Middle frontal gyrus (tissue), 1 donor: ENCODE measurements around the gene COL2A1.
"Not testable (repeated sequence)": the region's sequence is repeated elsewhere in the genome, so short reads cannot be mapped to it uniquely, and the experiment has no call there.

Experiments
- DNase-seq: peaks from one replicate; pipeline ENCODE4 v3.0.0-alpha.2; 2015; ENCODE audit warnings: low spot score; ENCODE audit errors: extremely low spot score

COL2A1 gene

DNA sequence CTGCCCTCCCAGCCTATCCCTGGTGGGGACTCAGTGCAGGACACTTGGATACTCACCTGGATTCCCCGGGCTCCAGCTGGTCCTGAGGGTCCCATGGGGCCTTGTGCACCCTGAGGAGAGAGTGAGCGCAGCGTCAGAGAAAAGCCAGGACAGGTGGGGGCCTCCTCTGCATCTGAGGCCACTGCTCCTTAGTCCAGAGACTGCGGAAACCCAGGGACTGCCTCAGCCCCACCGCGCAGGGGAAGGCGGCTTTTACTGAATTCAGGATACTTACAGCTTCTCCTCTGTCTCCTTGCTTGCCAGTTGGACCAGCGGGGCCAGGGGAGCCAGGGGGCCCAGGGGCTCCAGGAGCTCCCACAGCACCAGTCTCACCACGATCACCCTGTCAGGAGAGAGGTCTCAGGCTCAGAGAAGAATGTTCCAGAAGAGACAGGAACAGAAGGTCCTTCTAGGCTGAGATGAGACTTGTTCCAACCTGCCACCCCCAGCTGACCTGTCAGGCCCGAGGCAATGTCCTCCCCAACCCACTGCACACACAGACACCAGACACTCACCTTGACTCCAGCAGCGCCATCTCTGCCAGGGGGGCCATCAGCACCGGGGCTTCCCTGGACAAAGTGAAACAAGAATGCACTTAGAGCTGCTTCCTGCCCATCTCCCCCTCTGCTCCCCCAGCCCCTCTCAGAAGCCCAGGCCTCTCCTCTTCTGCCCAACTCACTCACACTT is 27.1 kb downstream of the COL2A1 start:
- DNase-seq: no peak

DNA sequence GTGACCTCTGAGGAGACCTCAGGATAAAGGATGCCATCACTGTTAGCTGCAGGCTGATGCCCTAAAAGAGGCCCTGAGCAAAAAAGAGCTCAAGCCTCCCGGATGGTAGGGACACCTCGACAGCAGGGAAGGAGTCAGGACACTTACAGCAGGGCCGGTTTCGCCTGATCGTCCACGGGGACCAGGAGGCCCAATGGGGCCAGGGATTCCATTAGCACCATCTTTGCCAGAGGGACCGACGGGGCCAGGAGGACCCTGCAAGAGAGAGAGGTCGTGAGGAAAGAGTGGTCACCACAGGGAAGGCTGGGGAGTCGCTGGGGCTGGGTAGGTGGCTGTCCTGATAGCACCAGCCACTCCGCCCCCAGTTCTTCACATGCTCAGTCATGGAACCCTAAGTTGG is 28.5 kb downstream of the COL2A1 start:
- DNase-seq: no peak

DNA sequence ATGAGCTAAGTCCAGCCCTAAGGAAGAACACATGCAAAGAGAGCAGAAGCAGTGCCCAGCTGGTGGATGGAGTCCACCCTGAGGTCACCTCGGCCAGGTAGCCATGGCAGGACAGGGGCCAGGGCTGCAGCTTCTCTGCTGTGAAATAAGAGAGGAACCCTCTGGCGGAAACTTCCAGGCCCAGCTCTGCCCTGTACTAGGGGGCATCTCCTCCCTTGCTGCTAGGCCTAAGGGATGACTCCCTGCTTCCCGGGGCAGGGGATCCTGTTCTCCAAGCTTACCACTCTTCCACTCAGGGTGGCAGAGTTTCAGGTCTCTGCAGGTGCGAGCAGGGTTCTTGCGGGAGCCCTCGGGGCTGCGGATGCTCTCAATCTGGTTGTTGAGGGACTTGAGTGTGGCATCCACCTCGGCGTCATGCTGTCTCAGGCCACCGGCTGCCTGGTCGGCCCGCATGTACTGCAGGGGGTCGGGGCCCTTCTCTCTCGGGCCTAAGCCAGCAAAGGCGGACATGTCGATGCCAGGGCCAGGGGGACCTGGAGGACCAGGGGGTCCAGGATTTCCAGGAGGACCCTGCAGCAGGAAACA is 29.1 kb downstream of the COL2A1 start:
- DNase-seq: no peak

DNA sequence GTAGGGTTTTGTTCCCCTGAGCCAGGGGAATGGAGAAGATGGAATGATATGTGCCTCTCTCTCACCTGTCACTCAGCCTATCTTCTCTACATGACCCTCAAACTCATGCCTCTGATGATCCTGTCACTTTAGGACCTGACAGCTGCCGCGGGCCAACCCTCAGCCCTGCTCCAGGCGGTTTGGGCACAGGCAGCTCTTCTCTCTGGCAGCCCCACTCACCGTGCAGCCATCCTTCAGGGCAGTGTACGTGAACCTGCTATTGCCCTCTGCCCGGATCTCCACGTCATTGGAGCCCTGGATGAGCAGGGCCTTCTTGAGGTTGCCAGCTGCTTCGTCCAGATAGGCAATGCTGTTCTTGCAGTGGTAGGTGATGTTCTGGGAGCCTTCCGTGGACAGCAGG is 30.4 kb downstream of the COL2A1 start:
- DNase-seq: no peak

DNA sequence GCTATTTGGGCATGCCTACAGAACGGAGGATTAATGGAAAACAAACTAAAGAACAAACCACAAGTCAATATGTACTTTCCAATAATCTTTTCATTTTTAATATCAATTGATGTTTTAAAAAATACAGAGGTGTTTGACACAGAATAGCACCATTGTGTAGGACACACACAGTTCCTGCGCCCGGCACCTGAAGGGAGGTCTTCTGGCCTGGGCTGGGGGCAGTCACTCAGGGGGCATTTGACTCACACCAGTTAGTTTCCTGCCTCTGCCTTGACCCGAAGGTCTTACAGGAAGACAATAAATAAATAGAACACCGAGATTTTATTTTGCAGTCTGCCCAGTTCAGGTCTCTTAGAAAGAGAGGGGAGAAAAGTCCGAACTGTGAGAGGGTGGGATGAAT is 31.4 kb downstream of the COL2A1 start:
- no peak for DNase-seq

DNA sequence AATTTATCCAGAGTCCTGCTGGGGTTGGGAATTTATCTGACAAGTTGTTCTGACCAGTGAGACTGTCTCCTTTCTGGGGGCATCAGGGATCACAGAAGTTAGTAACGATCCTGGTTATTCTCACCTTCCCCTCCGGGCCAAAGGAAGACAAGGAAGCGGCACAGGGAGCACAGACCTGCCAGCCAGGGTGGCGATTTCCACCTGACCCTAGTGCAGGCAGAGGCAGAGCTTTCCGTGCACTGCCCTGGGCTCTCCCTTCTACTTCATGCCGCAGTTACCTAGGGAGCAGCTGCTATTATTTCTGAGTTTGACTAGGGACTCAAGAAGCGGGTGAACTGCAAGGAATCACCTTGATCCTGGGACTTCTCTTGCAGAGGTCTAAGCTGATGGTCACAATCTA is 33.4 kb downstream of the COL2A1 start:
- DNase-seq: no peak

DNA sequence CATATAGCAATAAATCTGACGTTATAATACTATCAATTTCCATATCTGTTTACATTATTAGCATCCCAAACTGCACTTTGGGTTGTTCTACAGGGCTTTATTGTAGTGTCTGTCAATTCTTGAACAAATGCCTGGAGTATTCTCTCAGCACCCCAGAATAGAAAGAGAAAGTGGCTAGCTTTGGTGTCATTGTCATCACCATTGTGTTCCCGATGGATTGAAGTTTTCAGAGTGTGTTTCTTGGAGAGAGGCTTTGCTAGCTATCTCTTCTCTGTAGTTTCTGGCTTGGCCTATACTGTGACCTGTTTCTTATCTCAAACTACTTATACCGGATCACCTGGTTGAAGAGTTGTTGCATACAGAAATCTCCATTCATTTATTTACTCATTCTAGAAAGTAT is 34.4 kb downstream of the COL2A1 start:
- no peak for DNase-seq

DNA sequence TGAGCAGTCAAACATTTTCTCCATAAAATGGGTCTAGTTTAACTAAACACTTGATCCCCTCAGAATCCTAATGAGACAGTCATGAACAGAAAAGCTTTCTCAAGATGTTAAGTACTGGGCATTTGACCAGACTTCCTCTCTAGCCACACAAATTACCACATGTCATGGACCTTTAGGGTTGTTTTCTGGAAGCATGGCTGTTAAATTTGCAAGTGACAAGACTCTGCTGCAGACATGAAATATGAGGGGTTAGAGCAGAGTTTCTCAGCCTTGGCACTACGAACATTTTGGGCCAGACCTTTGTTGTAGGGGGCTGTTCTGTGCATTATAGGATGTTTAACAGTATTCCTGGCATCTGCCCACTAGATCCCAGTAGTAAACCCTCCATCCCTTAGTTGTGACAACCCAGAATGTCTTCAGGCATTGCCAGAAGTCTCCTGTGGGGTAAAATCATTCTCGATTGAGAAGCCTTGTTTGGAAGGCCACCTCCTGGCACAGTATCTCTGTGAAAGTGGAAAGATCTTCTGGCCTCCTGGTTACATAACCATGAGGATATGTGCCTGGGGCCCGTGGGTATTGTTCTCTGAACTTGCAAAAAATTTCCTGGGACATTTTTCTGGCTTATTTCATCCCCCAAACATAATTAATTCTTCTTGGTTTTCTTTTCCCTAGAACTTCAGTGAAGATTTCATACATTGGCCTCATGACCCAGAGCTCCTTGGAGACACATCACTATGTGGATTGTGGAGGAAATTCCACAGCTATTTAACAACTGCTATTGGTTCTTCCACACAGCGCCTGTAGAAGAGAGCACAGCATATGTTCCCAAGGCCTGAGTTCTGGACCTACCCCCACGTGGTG is 36.6 kb downstream of the COL2A1 start:
- DNase-seq: no peak

DNA sequence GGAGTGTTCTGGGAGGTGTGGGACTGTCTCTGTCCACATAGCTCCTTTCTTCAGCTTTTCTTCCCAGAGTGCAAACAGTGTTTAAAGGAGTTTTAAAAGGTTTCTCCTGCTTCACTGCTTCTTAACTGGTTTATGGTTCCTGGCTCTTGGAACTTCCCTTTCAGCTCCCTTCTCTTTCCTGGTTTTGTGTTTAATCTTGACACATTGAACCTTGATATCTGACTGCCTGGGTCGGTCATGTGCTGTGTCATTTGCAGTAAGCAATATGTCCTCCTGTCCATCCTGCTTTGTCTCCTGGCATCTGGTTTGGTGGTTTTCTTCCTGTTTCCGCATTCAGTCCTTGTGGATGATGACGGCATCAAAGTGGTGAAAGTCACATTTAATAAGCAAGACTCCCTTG is 38.7 kb downstream of the COL2A1 start:
- DNase-seq: no peak

DNA sequence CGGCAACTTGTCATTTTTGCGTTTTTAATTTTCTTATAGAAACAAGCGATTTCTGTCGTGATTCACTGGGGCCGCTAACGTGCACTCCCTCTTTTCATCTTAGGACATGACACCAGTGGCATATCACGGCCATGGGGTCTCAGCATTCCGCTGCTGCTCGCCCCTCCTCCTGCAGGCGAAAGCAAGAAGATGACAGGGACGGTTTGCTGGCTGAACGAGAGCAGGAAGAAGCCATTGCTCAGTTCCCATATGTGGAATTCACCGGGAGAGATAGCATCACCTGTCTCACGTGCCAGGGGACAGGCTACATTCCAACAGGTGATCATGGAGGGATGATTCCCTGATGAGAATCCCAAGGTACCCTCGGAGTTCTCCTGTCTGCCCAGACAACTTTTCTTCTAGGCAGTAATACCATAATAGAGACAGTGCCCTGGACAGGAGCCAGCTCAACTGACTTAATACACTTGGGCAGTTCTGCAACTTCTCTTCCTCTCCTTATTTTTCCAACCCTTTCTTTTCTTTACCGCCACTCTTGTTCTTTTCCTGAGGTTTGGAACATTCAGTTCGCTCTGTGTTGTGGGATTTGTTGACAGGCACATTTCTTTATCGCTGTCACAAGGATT is 40.1 kb downstream of the COL2A1 start:
- DNase-seq: no peak

DNA sequence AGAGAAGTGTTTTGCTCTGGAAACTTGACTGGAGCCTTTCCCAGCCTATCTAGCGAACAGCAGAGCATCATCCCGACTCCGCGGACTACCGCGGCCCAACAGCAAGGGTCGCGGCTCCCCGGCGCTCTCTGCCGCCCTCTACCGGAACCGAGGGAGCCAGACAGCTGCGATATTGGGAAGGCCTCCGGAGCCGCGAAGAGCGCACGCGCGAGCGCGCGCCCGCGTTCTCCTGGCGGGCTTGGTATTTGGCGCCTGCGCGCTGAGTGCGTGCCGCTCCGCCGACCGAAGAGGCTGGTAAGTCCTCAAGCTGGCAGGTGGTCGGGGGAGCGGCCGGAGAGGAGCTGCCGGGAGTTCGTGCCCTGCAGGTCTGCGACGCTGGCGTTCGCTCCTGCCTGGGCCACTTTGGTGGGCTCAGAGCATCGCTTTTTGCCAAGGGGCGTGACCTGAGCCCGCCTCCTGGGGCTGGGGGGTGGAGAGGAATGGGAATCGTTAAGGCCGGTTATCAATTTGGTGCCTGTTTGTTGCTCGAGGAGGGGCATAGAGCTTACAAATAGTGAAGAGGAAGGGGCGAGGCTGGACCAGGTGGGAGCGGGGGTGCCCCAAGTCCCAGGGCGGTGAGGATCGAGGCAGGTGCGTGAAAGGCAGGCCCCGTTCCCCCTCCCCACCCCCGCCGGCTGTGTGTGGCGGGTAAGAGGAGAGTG is 40.8 kb downstream of the COL2A1 start, which contains the start of gene TMEM106C:
Gene TMEM106C, plus strand, starts transcription at position 257 of the 701 bp plus-strand sequence. CDS start 641 bp downstream, outside the sequence.
- peak; percentile 88 for DNase-seq

DNA sequence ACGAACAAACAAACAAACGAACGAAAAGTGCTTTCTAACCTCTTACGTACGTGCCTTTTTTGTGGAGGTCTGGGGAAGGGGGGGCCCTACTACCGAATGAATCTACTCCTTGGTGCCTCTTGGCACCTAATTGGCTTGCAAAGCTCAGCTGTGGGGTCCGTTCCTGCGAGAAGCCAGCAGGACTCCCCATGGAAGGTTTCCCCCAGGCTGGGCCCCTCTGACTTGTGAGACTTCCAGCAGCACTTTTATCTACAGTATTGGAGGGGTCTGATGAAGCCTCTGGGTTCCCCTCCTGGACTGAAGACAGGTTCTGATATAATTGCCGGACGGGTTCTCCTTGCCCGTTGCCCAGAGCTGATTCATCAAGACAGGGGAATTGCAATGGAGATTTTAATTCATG is 42.1 kb downstream of the COL2A1 start:
- DNase-seq: no peak

DNA sequence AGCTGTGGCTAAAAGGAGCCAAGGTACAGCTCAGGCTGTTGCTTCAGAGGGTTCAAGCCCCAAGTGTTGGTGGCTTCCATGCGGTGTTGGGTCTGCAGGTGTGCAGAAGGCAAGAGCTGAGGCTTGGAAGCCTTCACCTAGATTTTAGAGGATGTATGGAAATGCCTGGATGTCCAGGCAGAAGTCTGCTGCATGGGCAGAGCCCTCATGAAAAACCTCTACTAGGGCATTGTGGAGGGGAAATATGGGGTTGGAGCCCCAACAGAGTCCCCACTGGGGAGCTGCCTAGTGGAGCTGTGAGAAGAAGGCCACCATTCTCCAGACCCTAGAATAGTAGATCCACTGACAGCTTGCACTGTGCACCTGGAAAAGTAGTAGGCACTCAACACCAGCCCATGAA is 46.6 kb downstream of the COL2A1 start:
- DNase-seq: not testable (repeated sequence)

DNA sequence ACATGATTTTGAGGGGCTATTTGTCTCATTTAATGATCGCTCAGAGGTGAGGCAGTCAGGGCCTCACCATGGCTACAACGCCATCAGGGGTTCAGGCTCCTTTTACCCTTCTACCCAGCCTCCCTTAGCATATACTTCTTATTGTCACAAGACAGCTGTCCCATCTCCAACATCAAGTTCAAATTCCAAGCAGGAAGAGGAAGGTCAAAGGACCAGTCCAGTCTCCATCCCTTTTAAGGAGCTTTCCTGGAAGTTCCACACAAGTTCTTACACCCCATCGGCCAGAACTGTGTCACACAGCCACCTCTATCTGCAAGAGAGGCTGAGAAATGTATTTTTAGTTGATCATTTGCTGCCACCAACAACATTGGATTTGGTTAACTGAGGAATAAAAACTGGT is 49.2 kb downstream of the COL2A1 start:
- DNase-seq: no peak

DNA sequence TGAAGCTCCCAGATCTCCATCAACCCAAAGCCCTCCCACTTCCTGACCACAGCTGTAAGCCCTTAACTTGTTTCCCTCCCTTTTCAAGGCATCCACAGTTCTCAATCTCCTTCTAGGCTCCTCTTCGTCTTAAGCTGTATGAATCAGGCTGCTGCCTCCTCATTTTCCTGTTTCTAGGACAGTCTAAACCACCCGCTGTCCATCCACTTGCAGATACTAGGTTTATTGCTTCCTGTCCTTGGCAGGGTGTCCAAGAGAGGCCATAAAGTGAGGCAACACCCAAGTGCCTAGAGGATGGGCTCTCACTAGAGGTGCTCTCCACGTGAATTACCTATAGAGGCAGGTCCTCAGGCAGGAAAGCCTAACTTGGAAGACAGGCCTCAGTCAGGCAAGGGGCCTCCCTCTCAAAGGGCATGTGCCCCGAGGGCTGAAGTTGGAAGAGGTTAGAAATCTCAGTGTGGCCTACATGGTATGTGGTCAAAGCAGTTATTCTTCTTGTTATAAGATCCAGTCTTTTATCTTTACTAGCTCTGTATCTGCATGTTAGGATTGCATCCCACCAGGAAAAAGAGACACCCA is 49.7 kb downstream of the COL2A1 start:
- DNase-seq: no peak

DNA sequence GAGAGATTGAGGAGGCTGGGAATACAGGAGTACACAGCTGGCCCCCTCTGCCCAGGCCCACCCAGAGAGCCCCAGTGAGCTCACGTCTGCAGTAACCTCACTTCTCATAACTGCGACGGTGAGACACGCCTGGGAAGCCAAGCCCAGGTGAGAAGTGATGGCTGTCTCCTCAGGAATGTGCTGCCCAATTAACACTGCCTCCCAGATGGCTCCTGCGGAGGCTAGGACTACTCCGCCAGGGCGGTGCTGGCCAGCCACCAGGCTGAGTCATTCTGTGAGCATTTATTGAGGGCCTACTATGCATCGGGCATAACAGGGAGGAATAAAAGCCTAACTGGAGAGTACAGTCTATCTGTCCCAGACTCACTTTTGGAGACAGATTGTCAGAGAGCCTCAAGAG is 50.2 kb downstream of the COL2A1 start:
- DNase-seq: no peak

DNA sequence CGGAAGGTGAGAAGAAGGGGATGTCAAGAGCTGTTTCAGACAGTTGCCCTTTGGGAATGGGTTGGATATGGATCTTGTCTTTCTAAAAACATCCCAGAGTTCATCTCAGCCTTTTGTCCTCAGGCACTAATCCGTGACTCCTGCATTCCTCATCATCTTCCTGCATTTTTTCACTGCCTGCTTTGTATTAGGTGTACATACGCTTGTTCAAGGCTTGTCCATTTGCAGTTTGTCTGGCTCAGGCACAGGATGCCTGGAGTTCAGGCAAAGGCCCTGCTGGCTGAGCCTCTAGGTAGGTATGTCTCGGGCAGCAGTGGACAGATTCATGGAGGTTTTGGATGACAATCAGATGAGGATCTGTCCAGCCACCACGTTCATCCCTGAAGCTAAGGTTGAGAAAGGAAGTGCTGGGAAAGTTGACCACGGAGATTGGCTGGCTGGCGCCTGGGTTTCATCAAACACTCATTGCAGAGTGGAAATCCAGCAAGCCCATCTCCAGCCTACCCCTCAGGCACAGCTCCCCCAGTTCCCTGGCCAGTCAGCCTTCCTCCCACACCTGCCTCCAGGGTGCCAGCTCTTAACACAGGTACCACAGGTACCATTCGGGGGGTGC is 53.3 kb downstream of the COL2A1 start:
- DNase-seq: no peak

DNA sequence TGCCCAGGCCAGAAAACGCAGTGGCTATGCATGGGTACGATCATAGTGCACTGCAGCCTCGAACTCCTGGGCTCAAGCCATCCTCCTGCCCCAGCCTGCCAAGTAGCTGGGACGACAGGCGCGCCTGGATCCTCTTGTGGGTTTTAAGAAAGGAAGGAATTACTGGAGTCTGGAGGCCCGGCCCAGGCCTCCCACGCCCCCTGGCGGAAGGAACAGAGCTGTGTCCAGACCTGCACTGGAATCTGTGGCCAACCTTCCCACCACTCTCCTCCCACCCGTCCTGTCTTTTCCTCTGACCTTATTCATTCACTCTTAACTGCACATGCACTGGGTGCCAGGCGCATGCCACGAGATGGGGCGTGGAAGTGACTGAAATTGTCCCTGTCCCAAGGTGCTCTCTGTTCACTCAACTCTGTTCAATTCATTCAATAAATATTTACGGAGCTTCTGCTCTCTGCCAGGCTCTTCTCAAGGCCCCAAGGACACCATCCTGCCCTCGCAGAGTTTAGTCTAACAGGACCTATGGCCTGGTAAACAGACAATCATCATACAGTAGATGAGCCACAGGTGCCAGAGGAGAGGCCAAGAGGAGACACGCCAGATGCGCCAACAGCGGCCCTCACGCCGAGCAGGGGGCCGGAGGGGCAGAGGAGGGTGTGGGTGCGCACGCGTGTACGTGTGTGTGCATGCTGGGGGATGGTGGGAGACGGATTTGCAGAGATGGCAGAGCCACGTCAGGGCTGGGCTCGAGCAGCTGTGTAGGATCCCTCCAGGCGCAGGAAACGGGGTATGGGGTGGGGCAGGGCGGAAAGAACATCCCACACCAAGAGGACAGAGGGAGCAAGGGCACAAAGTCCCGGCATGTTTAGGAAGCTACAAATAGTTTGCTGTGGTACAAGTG is 54.6 kb downstream of the COL2A1 start:
- DNase-seq: no peak

DNA sequence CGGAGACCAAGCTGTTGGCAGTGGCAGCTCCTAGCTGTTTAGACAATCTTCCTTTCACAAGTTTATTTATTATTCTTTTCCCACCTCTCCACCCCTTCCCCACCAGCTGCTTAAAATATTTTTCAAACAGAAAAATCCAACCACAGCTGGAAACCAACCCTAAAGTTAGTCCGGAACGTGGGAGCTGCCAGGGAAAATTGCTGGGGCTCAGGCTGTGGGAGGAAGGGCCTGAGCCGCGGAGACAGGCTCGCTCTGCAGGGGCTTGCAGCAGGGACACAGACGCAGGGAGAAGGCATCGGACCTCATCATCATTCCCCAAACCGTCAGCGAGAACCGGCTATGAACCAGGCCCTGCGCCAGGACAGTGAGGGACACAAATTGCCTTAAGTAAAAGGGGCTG is 56.9 kb downstream of the COL2A1 start:
- no peak for DNase-seq
